IPS-18c (cell line): ENCODE results near the gene INPP5F.
"Not testable (repeated sequence)": the region's sequence is repeated elsewhere in the genome, so short reads cannot be mapped to it uniquely, and the experiment has no call there.

Experiments
- H3K4me3 ChIP-seq: 2 replicates; pipeline ENCODE4 v1.7.0; 2013; ENCODE audit warnings: low read depth, mild to moderate bottlenecking, low read length, moderate library complexity; ENCODE audit not compliant: insufficient read depth
- H3K9me3 ChIP-seq: one replicate; pipeline ENCODE4 v1.6.1; 2013; ENCODE audit warnings: mild to moderate bottlenecking, low read length, moderate library complexity; ENCODE audit not compliant: control insufficient read depth, insufficient read depth

INPP5F gene

DNA sequence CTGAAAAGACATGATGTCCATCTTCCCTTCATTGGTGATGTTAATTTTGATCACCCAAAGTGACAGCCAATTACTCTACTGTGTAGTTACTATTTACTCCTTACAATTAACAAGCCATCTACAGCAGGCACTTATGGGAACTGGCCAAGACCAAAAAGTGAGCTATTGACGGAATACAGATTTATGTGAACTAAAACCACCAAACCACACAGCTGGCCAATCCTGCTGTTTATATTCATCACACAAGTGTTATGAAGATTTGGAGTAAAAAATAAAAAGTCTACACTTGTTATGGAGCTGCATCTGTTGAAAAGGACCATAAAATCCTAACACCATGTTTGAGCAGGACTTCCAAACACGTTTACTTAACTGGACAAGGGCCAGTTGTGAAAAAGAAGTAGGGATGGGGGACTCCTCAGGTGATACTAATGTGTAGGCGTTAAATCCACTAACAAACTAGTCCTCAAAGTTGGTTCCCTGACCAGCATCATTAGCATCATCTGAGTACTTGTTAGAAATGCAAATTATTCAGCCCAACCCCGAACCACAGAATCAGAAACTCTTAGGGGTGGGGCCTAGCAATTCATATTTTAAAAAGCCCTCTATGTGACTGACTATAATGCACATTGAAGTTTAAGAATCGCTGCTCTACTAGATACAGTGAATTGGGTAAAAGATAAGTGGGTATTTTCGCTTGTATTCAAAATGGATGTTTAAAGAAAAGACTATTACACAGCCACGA, 135.2 kb downstream of the INPP5F start:
- H3K4me3 ChIP-seq = no peak overlapping the region
- H3K9me3 ChIP-seq = no peaks in the 10 kb centered on the region

DNA sequence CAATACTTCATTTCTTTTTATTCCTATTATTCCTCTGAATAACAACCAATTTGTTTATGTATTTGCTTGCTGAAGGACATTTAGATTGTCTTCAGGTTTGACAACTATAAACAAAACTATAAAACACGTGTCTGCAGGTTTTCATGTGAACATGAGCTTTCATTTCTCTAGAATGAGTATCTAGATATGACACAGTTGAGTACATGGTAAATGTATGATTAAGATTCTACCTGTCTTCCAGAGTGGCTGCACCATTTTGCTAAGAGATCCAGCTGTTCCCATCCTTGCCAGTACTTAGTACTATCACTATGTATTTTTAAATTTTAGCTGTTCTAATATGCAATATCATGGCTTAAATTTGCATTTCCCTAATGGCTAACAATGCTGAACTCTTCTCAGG, 136.7 kb downstream of the INPP5F start:
- Histone ChIP-seq H3K4me3 (no peak overlapping the region), H3K9me3 (no peaks in the 10 kb centered on the region)

DNA sequence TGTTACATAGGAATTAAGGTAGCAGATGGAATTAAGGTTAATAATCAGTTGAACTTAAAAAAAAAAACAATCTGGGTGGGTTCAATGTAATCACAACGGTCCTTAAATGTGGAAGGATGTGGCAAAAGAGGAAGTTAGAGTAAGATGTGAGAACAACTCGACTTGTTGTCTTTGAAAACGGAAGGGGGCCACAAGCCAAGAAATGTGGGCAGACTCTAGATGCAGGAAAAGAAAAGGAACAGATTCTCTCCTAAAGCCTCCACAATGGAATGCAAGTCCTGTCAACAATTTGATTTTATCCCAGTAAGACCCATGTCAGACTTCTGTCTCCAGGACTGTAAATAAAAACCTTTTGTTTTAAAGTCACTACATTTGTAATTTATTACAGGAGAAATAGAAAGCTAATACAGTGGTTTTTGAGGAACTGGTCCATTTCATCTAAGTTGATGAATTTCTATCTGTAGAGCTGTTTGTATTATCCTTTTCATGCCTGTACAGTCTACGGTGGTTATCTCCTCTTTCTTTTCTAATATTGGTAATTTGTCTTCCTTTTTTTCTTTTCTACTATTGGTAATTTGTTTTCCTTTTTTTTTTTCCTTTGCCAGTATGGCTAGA, 138.2 kb downstream of the INPP5F start:
- no peak overlapping the region for H3K4me3 ChIP-seq
- no peaks in the 10 kb centered on the region for H3K9me3 ChIP-seq

DNA sequence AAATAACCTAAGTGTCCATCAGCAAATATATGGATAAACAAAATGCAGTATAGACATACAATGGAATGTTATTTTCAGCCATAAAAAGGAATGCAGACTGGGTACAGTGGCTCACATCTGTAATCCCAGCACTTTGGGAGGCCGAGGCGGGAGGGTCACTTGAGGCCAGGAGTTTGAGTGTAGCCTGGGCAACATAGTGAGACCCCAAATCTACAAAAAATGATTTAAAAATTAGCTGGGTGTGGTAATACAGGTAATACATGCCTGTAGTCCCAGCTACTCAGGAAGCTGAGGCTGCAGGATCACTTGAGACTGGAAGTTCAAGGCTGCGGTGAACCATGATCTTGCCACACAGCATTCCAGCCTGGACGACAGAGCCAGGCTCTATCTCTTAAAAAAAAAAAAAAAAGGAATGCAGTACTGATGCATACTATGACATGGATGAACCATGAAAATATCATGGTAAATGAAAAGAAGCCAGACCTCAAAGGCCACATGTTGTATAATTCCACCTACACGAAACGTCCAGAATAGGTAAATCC, 139.9 kb downstream of the INPP5F start:
- H3K9me3 ChIP-seq = no peaks in the 10 kb centered on the region
- H3K4me3 ChIP-seq = no peak overlapping the region

DNA sequence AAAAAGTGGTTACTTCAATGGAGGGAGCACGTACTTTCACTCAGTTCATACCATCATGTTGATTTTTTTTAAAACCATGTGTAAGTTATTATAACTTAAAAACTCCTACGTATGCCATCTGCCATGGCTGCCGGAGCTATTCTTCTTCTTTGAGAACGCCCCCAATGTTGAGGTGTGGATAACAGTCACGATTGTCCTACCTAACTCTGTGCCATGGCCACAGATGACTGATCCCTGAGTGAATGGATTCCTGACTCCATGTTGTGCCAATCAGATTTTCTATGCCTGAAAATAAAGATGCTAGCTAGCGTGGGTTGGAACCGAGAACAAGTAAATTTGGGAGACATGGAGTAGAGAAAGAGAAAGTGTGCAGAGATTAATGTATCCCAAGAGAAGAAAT, 141.5 kb downstream of the INPP5F start:
- H3K4me3 ChIP-seq = no peak overlapping the region
- no peaks in the 10 kb centered on the region for H3K9me3 ChIP-seq

DNA sequence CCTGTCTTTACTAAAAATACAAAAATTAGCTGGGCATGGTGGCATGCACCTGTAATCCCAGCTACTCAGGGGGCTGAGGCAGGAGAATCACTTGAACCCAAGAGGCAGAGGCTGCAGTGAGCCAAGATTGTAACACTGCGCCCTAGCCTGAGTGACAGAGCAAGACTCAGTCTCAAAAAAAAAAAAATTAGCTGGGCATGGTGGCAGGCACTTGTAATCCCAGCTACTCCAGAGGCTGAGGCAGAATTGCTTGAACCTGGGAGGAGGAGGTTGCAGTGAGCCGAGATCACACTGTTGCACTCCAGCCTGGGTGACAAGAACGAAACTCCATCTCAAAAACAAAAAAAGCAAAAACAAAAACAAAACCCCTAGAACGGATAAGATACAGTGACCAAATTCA, 143.5 kb downstream of the INPP5F start:
- not testable (repeated sequence) for H3K4me3 ChIP-seq

DNA sequence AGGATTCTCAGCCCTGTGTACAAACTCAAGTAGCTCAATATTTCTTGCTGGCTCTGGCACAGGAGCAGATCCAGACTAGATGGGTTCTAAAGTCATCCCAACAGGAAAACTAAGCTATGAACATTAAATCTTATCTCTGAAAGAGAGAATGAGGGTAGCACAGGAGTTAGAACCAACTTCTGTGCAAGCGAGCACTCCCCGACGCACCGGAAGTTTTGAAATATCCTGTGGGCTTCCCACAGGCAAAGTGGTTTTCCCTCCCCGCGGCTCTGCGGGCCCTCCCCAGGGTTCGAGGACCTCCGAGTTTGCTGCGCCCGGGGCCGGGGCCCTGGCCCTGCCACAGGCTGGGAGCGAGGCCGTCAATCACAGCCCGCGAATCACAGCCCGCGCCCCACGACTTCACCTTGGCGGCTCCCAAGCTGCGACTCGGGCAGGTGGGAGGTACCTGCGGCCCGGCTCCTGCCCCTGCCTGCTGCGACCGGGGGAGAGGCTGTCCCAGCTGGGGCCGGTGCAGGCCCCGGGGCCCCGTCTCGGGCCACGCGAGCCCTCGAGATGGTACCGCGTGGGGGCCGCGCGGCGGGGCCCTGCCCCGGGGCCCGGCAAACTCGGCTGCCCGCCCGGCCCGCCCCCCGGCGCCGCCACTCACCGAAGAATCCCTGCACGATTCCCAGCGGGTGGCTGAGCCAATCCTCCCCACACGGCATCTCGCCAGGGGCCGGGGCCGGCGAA, 146.2 kb downstream of the INPP5F start:
- peak overlapping the region; percentile 81 for H3K4me3 ChIP-seq

More for the DNA sequence above, 143.5 kb downstream of the INPP5F start:
- not testable (repeated sequence) for H3K9me3 ChIP-seq

DNA sequence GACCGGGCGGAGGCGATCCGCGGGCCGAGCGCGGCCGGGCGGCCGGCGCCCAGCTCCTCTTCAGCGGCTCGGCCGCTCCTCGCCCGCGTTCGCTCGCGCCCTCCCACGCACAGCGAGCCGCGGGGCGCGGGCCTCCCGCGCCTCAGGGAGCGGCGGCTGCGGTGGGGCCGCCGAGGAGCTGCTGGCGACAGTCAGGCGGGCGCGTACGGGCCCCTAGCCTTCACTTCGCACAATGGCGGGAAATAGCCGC, 146.7 kb downstream of the INPP5F start, which contains the start of gene MCMBP:
TSS of gene MCMBP (minus strand) at position 234 of the 250 bp plus-strand sequence. CDS start 259 bp downstream, outside the sequence.
- H3K9me3 ChIP-seq = no peaks in the 10 kb centered on the region
- peak within 1 kb of the TSS; percentile 81 for H3K4me3 ChIP-seq

More for the DNA sequence above, 146.2 kb downstream of the INPP5F start:
- no peaks in the 10 kb centered on the region for H3K9me3 ChIP-seq

DNA sequence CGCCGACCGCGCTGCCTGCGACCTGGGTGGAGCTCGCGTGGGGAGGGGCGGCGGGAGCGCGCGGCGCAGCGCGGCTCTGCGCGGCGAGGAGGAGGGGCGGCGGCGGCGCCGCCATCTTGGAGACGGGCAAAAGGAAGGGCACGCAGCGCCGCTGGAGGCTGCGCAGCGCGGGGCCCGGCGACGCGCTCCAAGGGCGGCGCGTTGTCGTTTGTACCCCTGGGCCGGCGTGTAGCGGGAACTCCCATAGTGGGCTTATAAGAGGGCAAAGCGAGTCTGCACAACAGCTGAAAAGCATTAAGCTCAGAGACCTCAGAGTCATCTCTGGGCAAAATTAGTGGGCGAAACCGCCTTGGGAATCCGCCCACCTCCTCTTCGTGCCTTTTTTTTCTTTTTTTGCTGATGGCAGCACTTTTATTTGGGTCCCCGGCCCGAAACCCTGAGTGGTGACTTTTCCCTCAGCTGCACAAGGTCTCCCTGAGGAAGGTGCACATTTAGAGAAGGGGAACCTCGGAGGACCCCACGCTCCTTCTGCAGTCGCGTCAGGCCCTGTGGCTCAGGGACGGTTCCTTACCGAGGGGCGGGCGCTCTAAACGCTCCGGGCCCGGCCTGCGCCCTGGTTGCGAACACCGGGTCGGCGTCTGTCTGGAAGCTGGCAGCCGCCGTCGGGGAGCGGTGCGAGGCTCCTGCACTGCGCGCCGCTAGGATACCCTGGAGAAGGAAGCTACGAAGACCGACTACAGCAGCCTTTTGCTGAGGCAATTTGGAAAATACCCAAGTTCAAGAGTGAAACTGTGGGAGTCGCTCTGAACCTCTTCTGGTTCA, 147.2 kb downstream of the INPP5F start:
- Histone ChIP-seq H3K4me3 (peak overlapping the region; percentile 81), H3K9me3 (no peaks in the 10 kb centered on the region)

DNA sequence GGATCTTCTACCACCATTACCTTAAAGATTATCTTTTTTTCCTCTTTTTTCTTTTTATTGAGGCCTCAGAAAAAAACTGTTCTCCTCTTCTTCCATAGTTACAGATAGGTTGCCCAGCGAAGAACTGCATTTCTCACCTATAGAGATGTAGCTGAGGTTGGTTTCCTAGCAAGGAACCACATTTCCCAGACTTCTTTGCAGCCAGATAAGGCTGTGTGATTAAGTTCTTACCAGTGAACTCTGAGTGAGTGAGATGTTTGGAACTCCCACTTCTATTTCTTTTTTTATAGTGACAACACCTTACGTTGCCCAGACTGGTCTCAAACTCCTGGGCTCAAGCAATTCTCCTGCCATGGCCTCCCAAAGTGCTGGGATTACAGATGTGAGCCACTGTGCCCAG, 152.7 kb downstream of the INPP5F start:
- Histone ChIP-seq H3K9me3 (no peaks in the 10 kb centered on the region), H3K4me3 (no peak overlapping the region)
